ENCODE data around the gene SLFN11.
"Not testable (repeated sequence)": the region's sequence is repeated elsewhere in the genome, so short reads cannot be mapped to it uniquely, and the experiment has no call there.

Gene SLFN11

GRCh38 chr17:35373534-35373983 lies at the start of gene SLFN11:
SLFN11 (minus strand) TSS chr17:35373621; CDS start chr17:35363807, 9,814 bp downstream.
- DNase-seq, result no peak

GRCh38 chr17:35421069-35421468 lies 47.6 kb upstream of the SLFN11 start:
- DNase-seq, result not testable (repeated sequence)

GRCh38 chr17:35416659-35417058 lies 43.2 kb upstream of the SLFN11 start:
- DNase-seq, result no peak

GRCh38 chr17:35414707-35415106 lies 41.3 kb upstream of the SLFN11 start:
- not testable (repeated sequence) for DNase-seq

- DNase-seq, result no peak
These were observed 40.8 kb upstream of the SLFN11 start for GRCh38 chr17:35414247-35414646.

- no peak for DNase-seq
These were observed 34.1 kb upstream of the SLFN11 start for GRCh38 chr17:35407531-35407930.

GRCh38 chr17:35406568-35406967 lies 33.1 kb upstream of the SLFN11 start:
- DNase-seq, result no peak

GRCh38 chr17:35404360-35404759 lies 30.9 kb upstream of the SLFN11 start:
- DNase-seq, result no peak

GRCh38 chr17:35393783-35394182 lies 20.4 kb upstream of the SLFN11 start:
- DNase-seq, result not testable (repeated sequence)

GRCh38 chr17:35390663-35391062 lies 17.2 kb upstream of the SLFN11 start:
- no peak for DNase-seq

GRCh38 chr17:35390156-35390555 lies 16.7 kb upstream of the SLFN11 start:
- no peak for DNase-seq

- no peak for DNase-seq
These were observed 14.1 kb upstream of the SLFN11 start for GRCh38 chr17:35387496-35387895.

- no peak for DNase-seq
These were observed 4.3 kb upstream of the SLFN11 start for GRCh38 chr17:35377706-35378105.

- no peak for DNase-seq
These were observed 3.6 kb upstream of the SLFN11 start for GRCh38 chr17:35377068-35377467.

- no peak for DNase-seq
These were observed 2.8 kb upstream of the SLFN11 start for GRCh38 chr17:35376245-35376644.

- no peak for DNase-seq
These were observed 1.4 kb upstream of the SLFN11 start for GRCh38 chr17:35374766-35375344.

- DNase-seq, result no peak
These were observed 754 bp upstream of the SLFN11 start for GRCh38 chr17:35373984-35374765.

GRCh38 chr17:35372846-35373533 lies 431 bp downstream of the SLFN11 start:
- no peak for DNase-seq

GRCh38 chr17:35371934-35372333 lies 1.5 kb downstream of the SLFN11 start:
- DNase-seq, result no peak

- no peak for DNase-seq
These were observed 5.2 kb downstream of the SLFN11 start for GRCh38 chr17:35368081-35368830.

GRCh38 chr17:35361027-35361426 lies 12.4 kb downstream of the SLFN11 start:
- DNase-seq, result no peak

- DNase-seq, result no peak
These were observed 14.0 kb downstream of the SLFN11 start for GRCh38 chr17:35359398-35359797.

- no peak for DNase-seq
These were observed 21.1 kb downstream of the SLFN11 start for GRCh38 chr17:35352284-35352683.

Data from cerebellar nuclear complex (tissue), 1 donor.